Tibial nerve (tissue), 4 donors: ENCODE data around the gene SKP1. TPM values are rescaled to one million over a fixed set of nuclear protein-coding genes. Genes with fewer than 3 reads are reported as not detected.

Experiments used
- DNase-seq, 2 donors: peaks; one replicate each; pipeline ENCODE4 v3.0.0-alpha.2; 2019; ENCODE audit warnings: low spot score in 2 of 2
- H3K27ac ChIP-seq, 4 donors: fragments of 200-600 bp; sonication (generic) in 3 of 4; one replicate each; pipeline ENCODE4 v1.5.1; 2017 to 2019; ENCODE audit warnings: mild to moderate bottlenecking in 1 of 4
- H3K27me3 ChIP-seq, 2 donors: fragments of 200-600 bp; sonication (generic) in 1 of 2; one replicate each; pipeline versions ENCODE4 v1.5.1 to v1.6.0; 2017 to 2019
- H3K36me3 ChIP-seq, 3 donors: fragments of 200-600 bp; sonication (generic); one replicate each; pipeline ENCODE4 v1.5.1; 2018 to 2019
- H3K4me1 ChIP-seq, 4 donors: fragments of 200-600 bp; sonication (generic) in 3 of 4; one replicate each; pipeline ENCODE4 v1.5.1; 2017 to 2019
- H3K4me3 ChIP-seq, 4 donors: fragments of 200-600 bp; sonication (generic) in 3 of 4; one replicate each; pipeline ENCODE4 v1.5.1; 2017 to 2019; ENCODE audit warnings: mild to moderate bottlenecking in 1 of 4, moderate library complexity in 1 of 4
- H3K9me3 ChIP-seq, 4 donors: fragments of 200-600 bp; sonication (generic) in 3 of 4; one replicate each; pipeline ENCODE4 v1.5.1; 2017 to 2019
- CTCF ChIP-seq, 5 experiments: fragments of 200-600 bp in 3 of 5; fragments of 450-650 bp in 2 of 5; sonication (generic) in 3 of 5; IDR thresholded peaks; one replicate each; pipeline ENCODE4 v1.5.1; 2016 to 2019; ENCODE audit warnings: antibody characterized with exemption in 5 of 5, mild to moderate bottlenecking in 3 of 5, moderate library complexity in 2 of 5
- EP300 ChIP-seq, 2 donors: sonication (generic); formaldehyde crosslinking; IDR thresholded peaks; one replicate each; pipeline ENCODE4 v1.6.1; 2017; ENCODE audit warnings: antibody characterized with exemption in 2 of 2, mild to moderate bottlenecking in 1 of 2
- POLR2A ChIP-seq, 2 donors: fragments of 450-650 bp; IDR thresholded peaks; one replicate each; pipeline ENCODE4 v1.6.1; 2017; ENCODE audit warnings: antibody characterized with exemption in 2 of 2, mild to moderate bottlenecking in 2 of 2, moderate library complexity in 2 of 2
- WGBS, 2 donors: methylation state at CpG; one replicate each; pipeline ENCODE4 v1.1.5; 2018; 5-methylcytosine and 5-hydroxymethylcytosine counted together
- total RNA-seq, 4 donors: library from RNA; depleted of rRNA; stranded (reverse); fragments of >200 nt; gene quantifications; one replicate each; pipeline ENCODE4 v1.1.0, GENCODE V29; 2016

SKP1 gene
- total RNA-seq, 4 donors from 2014 or later, result 173 to 311 (median 209) TPM

- H3K36me3 ChIP-seq, result peaks cover 0 to 60% (median 0%) of the 10 kb centered on the region in 3 donors
- peak in 1 of 2 donors; percentile 4 for DNase-seq
- no peak overlapping the region for H3K4me3 ChIP-seq
- no peak for TF ChIP-seq EP300 (IDR thresholded peaks at IDR 0.05)
- TF ChIP-seq CTCF (IDR thresholded peaks at IDR 0.05), result no peak
- TF ChIP-seq POLR2A (IDR thresholded peaks at IDR 0.05), result no peak
- peak overlapping the region in 1 of 4 donors; percentile 22 for H3K27ac ChIP-seq
- H3K27me3 ChIP-seq, result no peaks in the 10 kb centered on the region
- H3K4me1 ChIP-seq, result peaks cover 0 to 67% (median 17%) of the 10 kb centered on the region in 4 donors
- no peaks in the 10 kb centered on the region for H3K9me3 ChIP-seq
- WGBS, 2 donors, result 82 to 83% methylated on average over 1 to 6 of the region's 6 CpGs
These were observed 42.7 kb downstream of the SKP1 start for GRCh38 chr5:134133995-134134541.

GRCh38 chr5:134133188-134133994, 43.4 kb downstream of the SKP1 start:
- H3K4me1 ChIP-seq, result peaks cover 0 to 64% (median 19%) of the 10 kb centered on the region in 4 donors
- no peaks in the 10 kb centered on the region for H3K27me3 ChIP-seq
- H3K9me3 ChIP-seq, result no peaks in the 10 kb centered on the region
- 78 to 92% methylated on average over 6 of the region's 9 CpGs for WGBS, 2 donors
- peaks cover 0 to 60% (median 0%) of the 10 kb centered on the region in 3 donors for H3K36me3 ChIP-seq
- no peak overlapping the region for H3K4me3 ChIP-seq
- DNase-seq, result peak in 1 of 2 donors; percentile 7
- H3K27ac ChIP-seq, result peak overlapping the region in 3 of 4 donors; percentile 2 to 29 (median 22)
- TF ChIP-seq CTCF (IDR thresholded peaks at IDR 0.05) (no peak), EP300 (IDR thresholded peaks at IDR 0.05) (no peak), POLR2A (IDR thresholded peaks at IDR 0.05) (no peak)

- WGBS, 2 donors, result 69 to 76% methylated on average over 16 of the region's 16 CpGs
- H3K4me3 ChIP-seq, result no peak overlapping the region
- H3K9me3 ChIP-seq, result no peaks in the 10 kb centered on the region
- no peak for TF ChIP-seq CTCF (IDR thresholded peaks at IDR 0.05)
- TF ChIP-seq EP300 (IDR thresholded peaks at IDR 0.05), result no peak
- TF ChIP-seq POLR2A (IDR thresholded peaks at IDR 0.05), result no peak
- no peaks in the 10 kb centered on the region for H3K27me3 ChIP-seq
- H3K4me1 ChIP-seq, result peaks cover 0 to 69% (median 24%) of the 10 kb centered on the region in 4 donors
- DNase-seq, result no peak
- H3K27ac ChIP-seq, result peak overlapping the region in 2 of 4 donors; percentile 22 to 42
- peaks cover 0 to 61% (median 0%) of the 10 kb centered on the region in 3 donors for H3K36me3 ChIP-seq
These were observed 44.2 kb downstream of the SKP1 start for GRCh38 chr5:134132372-134133187.

GRCh38 chr5:134131578-134132350, 45.0 kb downstream of the SKP1 start:
- WGBS, 2 donors, result 88 to 89% methylated on average over 6 to 7 of the region's 7 CpGs
- DNase-seq, result no peak
- Histone ChIP-seq H3K27ac (peak overlapping the region in 3 of 4 donors; percentile 14 to 42 (median 24)), H3K4me1 (peaks cover 0 to 70% (median 31%) of the 10 kb centered on the region in 4 donors), H3K9me3 (no peaks in the 10 kb centered on the region), H3K36me3 (peaks cover 0 to 59% (median 0%) of the 10 kb centered on the region in 3 donors), H3K4me3 (no peak overlapping the region), H3K27me3 (no peaks in the 10 kb centered on the region)
- TF ChIP-seq CTCF (IDR thresholded peaks at IDR 0.05) (no peak), POLR2A (IDR thresholded peaks at IDR 0.05) (no peak), EP300 (IDR thresholded peaks at IDR 0.05) (no peak)
